ENCODE data around the gene NEXN.
"Not testable (repeated sequence)": the region's sequence is repeated elsewhere in the genome, so short reads cannot be mapped to it uniquely, and the experiment has no call there.

Gene NEXN

GRCh38 chr1:77906624-77907023 is 18.2 kb downstream of the NEXN start:
- DNase-seq: no peak

GRCh38 chr1:77910116-77910515 is 21.7 kb downstream of the NEXN start:
- DNase-seq: no peak

GRCh38 chr1:77918918-77919317 is 30.5 kb downstream of the NEXN start:
- not testable (repeated sequence) for DNase-seq

GRCh38 chr1:77925518-77925917 is 37.1 kb downstream of the NEXN start:
- no peak for DNase-seq

- DNase-seq: no peak
These were observed 37.5 kb downstream of the NEXN start for GRCh38 chr1:77925956-77926355.

GRCh38 chr1:77926561-77927357 is 38.3 kb downstream of the NEXN start:
- DNase-seq: no peak

GRCh38 chr1:77927414-77927813 is 39.0 kb downstream of the NEXN start:
- no peak for DNase-seq

GRCh38 chr1:77929806-77930205 is 41.4 kb downstream of the NEXN start:
- DNase-seq: no peak

- no peak for DNase-seq
These were observed 50.2 kb downstream of the NEXN start for GRCh38 chr1:77938651-77939050.

GRCh38 chr1:77940921-77941570 is 52.6 kb downstream of the NEXN start:
- no peak for DNase-seq

- no peak for DNase-seq
These were observed 54.1 kb downstream of the NEXN start for GRCh38 chr1:77942400-77943140.

- DNase-seq: no peak
These were observed 56.9 kb downstream of the NEXN start for GRCh38 chr1:77945345-77945744.

- no peak for DNase-seq
These were observed 60.5 kb downstream of the NEXN start for GRCh38 chr1:77948841-77949424.

GRCh38 chr1:77950873-77951272 is 62.4 kb downstream of the NEXN start:
- DNase-seq: no peak

GRCh38 chr1:77951328-77951727 is 62.9 kb downstream of the NEXN start:
- DNase-seq: no peak

- no peak for DNase-seq
These were observed 65.5 kb downstream of the NEXN start for GRCh38 chr1:77953907-77954306.

- DNase-seq: no peak
These were observed 66.1 kb downstream of the NEXN start for GRCh38 chr1:77954521-77954920.

- no peak for DNase-seq
These were observed 67.3 kb downstream of the NEXN start for GRCh38 chr1:77955709-77956108.

- no peak for DNase-seq
These were observed 68.0 kb downstream of the NEXN start for GRCh38 chr1:77956464-77956863.

GRCh38 chr1:77958391-77958790 is 70.0 kb downstream of the NEXN start:
- DNase-seq: no peak

- no peak for DNase-seq
These were observed 70.4 kb downstream of the NEXN start for GRCh38 chr1:77958850-77959249.

- no peak for DNase-seq
These were observed 73.0 kb downstream of the NEXN start for GRCh38 chr1:77961392-77961791.

GRCh38 chr1:77966291-77966690 is 77.9 kb downstream of the NEXN start:
- no peak for DNase-seq

- no peak for DNase-seq
These were observed 81.8 kb downstream of the NEXN start for GRCh38 chr1:77970192-77970591.
